Measurements from ENCODE around the gene ATP1A2.

DNA sequence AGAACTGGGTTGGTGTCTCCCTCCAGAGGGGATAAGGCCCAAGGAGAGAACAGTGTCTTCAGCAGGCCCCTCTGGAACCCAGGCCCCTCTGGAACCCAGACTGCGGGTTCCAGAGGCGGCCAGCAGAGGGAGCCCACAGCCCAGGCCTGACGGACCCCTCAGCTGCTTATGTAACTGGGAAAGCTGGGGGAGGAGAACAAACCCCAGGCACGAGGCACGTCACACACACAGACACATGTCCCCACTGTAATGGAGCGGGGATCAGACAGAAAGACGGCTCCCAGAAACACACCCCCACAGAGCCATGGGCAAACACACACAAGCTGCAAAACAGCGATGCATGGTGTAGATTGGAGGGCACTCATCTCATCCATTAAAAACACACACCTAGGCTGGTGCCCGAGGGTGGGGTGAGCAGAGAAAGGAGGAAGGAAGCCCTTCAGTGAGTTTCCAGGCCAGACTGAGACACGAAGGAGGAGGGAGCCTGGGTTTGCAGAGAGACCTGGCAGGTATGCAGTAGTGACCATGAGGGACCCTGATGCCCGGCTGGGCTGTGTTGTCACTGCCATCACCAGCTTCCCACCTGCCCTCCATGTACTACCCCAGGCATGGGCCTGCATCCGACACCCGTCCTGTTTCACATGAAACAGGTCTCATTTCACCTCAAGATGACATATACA lies 14.4 kb upstream of the ATP1A2 start:
- TF ChIP-seq GATA2 (IDR thresholded peaks at IDR 0.05; ENCODE audit: low read depth, low read length) (no peak), GATA3 (IDR thresholded peaks at IDR 0.05; ENCODE audit: low read depth, low read length) (no peak)

Data from SH-SY5Y (cell line).